HepG2 (cell line): ENCODE measurements around the gene FRMD4B. TPM values are rescaled to one million over a fixed set of nuclear protein-coding genes. Genes with fewer than 3 reads are reported as not detected.

Source experiments
- HMG20B ChIP-seq: conservative IDR thresholded peaks from 2 replicates; pipeline ENCODE4 v1.6.1; 2016; ENCODE audit warnings: missing genetic modification reagents, missing compliant biosample characterization
- MAFK ChIP-seq, 2 experiments: IDR thresholded peaks in 1 of 2; conservative IDR thresholded peaks in 1 of 2; 2 replicates each; pipeline ENCODE4 v1.6.1; 2011; ENCODE audit warnings: improper control_type of control experiment in 2 of 2, low read length in 2 of 2
- ZNF333 ChIP-seq: sonication (generic); formaldehyde crosslinking; IDR thresholded peaks from 2 replicates; pipeline ENCODE4 v1.4.0; 2020; ENCODE audit warnings: mild to moderate bottlenecking, missing genetic modification reagents, borderline replicate concordance
- ZNF614 ChIP-seq: IDR thresholded peaks from 2 replicates; pipeline ENCODE4 v1.6.1; 2018; ENCODE audit warnings: missing biosample characterization, missing genetic modification reagents, inconsistent platforms, borderline replicate concordance
- polyA plus RNA-seq, 8 experiments: library from polyadenylated mRNA; depleted of rRNA in 3 of 8; stranded (reverse) in 7 of 8; unstranded in 1 of 8; fragments of >200 nt; fragmentation: Illumina TruSeq in 4 of 8; extraction: Trizol in 4 of 8; gene quantifications; 2 replicates each; pipeline versions ENCODE4 v1.2.1 to v1.2.3, GENCODE V29; 2011 to 2016; ENCODE audit warnings: low read depth in 4 of 8, missing spikeins in 1 of 8, mixed read lengths in 1 of 8; ENCODE audit not compliant: insufficient read depth in 1 of 8
- total RNA-seq, 5 experiments: library from RNA; depleted of rRNA; stranded (reverse); fragments of >200 nt; fragmentation: Illumina TruSeq; extraction: Trizol; gene quantifications; 2 replicates each; pipeline ENCODE4 v1.2.3, GENCODE V29; 2016; ENCODE audit warnings: low read depth in 1 of 5
- TF ChIP-seq, protein P1 (sequence below), 2 experiments: sonication (generic) in 1 of 2; formaldehyde crosslinking in 1 of 2; IDR thresholded peaks; 2 replicates each; pipeline versions ENCODE4 v1.6.1 to v1.9.0; 2014 to 2022; ENCODE audit warnings: antibody characterized with exemption in 1 of 2, borderline replicate concordance in 1 of 2, inconsistent platforms in 1 of 2, low read depth in 1 of 2, missing genetic modification reagents in 1 of 2

FRMD4B gene
- total and polyA plus RNA-seq, 2 of the 13 experiments (the other 11 are each of a cell fraction or from before 2014, with no cell fraction given), result 3.0 to 3.3 TPM

GRCh38 chr3:69322158-69322509, 63.8 kb downstream of the FRMD4B start (continued):
- TF ChIP-seq, protein P1, sequence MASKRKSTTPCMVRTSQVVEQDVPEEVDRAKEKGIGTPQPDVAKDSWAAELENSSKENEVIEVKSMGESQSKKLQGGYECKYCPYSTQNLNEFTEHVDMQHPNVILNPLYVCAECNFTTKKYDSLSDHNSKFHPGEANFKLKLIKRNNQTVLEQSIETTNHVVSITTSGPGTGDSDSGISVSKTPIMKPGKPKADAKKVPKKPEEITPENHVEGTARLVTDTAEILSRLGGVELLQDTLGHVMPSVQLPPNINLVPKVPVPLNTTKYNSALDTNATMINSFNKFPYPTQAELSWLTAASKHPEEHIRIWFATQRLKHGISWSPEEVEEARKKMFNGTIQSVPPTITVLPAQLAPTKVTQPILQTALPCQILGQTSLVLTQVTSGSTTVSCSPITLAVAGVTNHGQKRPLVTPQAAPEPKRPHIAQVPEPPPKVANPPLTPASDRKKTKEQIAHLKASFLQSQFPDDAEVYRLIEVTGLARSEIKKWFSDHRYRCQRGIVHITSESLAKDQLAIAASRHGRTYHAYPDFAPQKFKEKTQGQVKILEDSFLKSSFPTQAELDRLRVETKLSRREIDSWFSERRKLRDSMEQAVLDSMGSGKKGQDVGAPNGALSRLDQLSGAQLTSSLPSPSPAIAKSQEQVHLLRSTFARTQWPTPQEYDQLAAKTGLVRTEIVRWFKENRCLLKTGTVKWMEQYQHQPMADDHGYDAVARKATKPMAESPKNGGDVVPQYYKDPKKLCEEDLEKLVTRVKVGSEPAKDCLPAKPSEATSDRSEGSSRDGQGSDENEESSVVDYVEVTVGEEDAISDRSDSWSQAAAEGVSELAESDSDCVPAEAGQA (IDR thresholded peaks at IDR 0.05; ENCODE audit: low read depth), result no peak
- TF ChIP-seq, protein P1 (CRISPR knock-in tag; IDR thresholded peaks at IDR 0.05; ENCODE audit: borderline replicate concordance), result no peak
- TF ChIP-seq MAFK (conservative IDR thresholded peaks at IDR 0.05 in 1 of 2, IDR thresholded peaks at IDR 0.05 in 1 of 2; ENCODE audit: low read length in 2 of 2), result no peak
- no peak for TF ChIP-seq HMG20B (CRISPR knock-in tag)
- no peak for TF ChIP-seq ZNF333
- no peak for TF ChIP-seq ZNF614 (CRISPR knock-in tag)
